ENCODE data around the gene AFF3. TPM values are rescaled to one million over a fixed set of nuclear protein-coding genes. Genes with fewer than 3 reads are reported as not detected.

The AFF3 gene
- total and polyA plus RNA-seq, 2 experiments from 2014 or later: 7.3 to 7.8 TPM

GRCh38 chr2:99842451-99842850 lies 299.9 kb downstream of the AFF3 start:
- no peaks in the 10 kb centered on the region for H3K4me1 ChIP-seq (ENCODE audit: insufficient read depth)
- H2AFZ ChIP-seq: no peak overlapping the region
- H3K4me3 ChIP-seq: no peak overlapping the region
- H3K36me3 ChIP-seq (replicated peaks; ENCODE audit: insufficient read depth, low read depth): no peaks in the 10 kb centered on the region
- no peaks in the 10 kb centered on the region for H3K9me3 ChIP-seq (ENCODE audit: low read depth)
- no peak for DNase-seq (ENCODE audit: low spot score)
- no peak overlapping the region for H3K27ac ChIP-seq
- H4K20me1 ChIP-seq (ENCODE audit: insufficient read depth, poor library complexity, severe bottlenecking): no peaks in the 10 kb centered on the region
- H3K27me3 ChIP-seq: no peaks in the 10 kb centered on the region
- H3K79me2 ChIP-seq: no peaks in the 10 kb centered on the region
- 89% methylated on average over 4 of the region's 4 CpGs for WGBS (ENCODE audit: low lambda C conversion rate, missing lambda C conversion rate)
- H3K9me2 ChIP-seq (replicated peaks; ENCODE audit: insufficient read depth): no peaks in the 10 kb centered on the region
- no peak for TF ChIP-seq EZH2phosphoT487 (IDR thresholded peaks at IDR 0.05; ENCODE audit: low read depth, severe bottlenecking, unreplicated experiment)
- TF ChIP-seq CTCF (IDR thresholded peaks at IDR 0.05; ENCODE audit: poor library complexity): no peak
- no peak for TF ChIP-seq EZH2 (IDR thresholded peaks at IDR 0.05; ENCODE audit: borderline replicate concordance)
- no peak overlapping the region for H3K4me2 ChIP-seq

GRCh38 chr2:99841749-99842148 lies 300.6 kb downstream of the AFF3 start:
- Histone ChIP-seq H3K4me3 (no peak overlapping the region), H4K20me1 (ENCODE audit: insufficient read depth, poor library complexity, severe bottlenecking) (no peaks in the 10 kb centered on the region), H3K4me1 (ENCODE audit: insufficient read depth) (no peaks in the 10 kb centered on the region), H3K27me3 (no peaks in the 10 kb centered on the region), H3K9me3 (ENCODE audit: low read depth) (no peaks in the 10 kb centered on the region), H3K36me3 (replicated peaks; ENCODE audit: insufficient read depth, low read depth) (no peaks in the 10 kb centered on the region), H3K79me2 (no peaks in the 10 kb centered on the region), H2AFZ (no peak overlapping the region), H3K4me2 (no peak overlapping the region), H3K9me2 (replicated peaks; ENCODE audit: insufficient read depth) (no peaks in the 10 kb centered on the region), H3K27ac (no peak overlapping the region)
- DNase-seq (ENCODE audit: low spot score): no peak
- 70% methylated on average over 3 of the region's 3 CpGs for WGBS (ENCODE audit: low lambda C conversion rate, missing lambda C conversion rate)
- TF ChIP-seq EZH2phosphoT487 (IDR thresholded peaks at IDR 0.05; ENCODE audit: low read depth, severe bottlenecking, unreplicated experiment) (no peak), CTCF (IDR thresholded peaks at IDR 0.05; ENCODE audit: poor library complexity) (no peak), EZH2 (IDR thresholded peaks at IDR 0.05; ENCODE audit: borderline replicate concordance) (no peak)

GRCh38 chr2:99840831-99841230 lies 301.6 kb downstream of the AFF3 start:
- Histone ChIP-seq H3K4me3 (no peak overlapping the region), H4K20me1 (ENCODE audit: insufficient read depth, poor library complexity, severe bottlenecking) (no peaks in the 10 kb centered on the region), H3K9me2 (replicated peaks; ENCODE audit: insufficient read depth) (no peaks in the 10 kb centered on the region), H3K79me2 (no peaks in the 10 kb centered on the region), H3K4me2 (no peak overlapping the region), H3K4me1 (ENCODE audit: insufficient read depth) (no peaks in the 10 kb centered on the region), H3K9me3 (ENCODE audit: low read depth) (no peaks in the 10 kb centered on the region), H2AFZ (no peak overlapping the region), H3K36me3 (replicated peaks; ENCODE audit: insufficient read depth, low read depth) (no peaks in the 10 kb centered on the region), H3K27ac (no peak overlapping the region), H3K27me3 (no peaks in the 10 kb centered on the region)
- no peak for TF ChIP-seq EZH2 (IDR thresholded peaks at IDR 0.05; ENCODE audit: borderline replicate concordance)
- TF ChIP-seq EZH2phosphoT487 (IDR thresholded peaks at IDR 0.05; ENCODE audit: low read depth, severe bottlenecking, unreplicated experiment): no peak
- no peak for TF ChIP-seq CTCF (IDR thresholded peaks at IDR 0.05; ENCODE audit: poor library complexity)
- 100% methylated on average over 3 of the region's 3 CpGs for WGBS (ENCODE audit: low lambda C conversion rate, missing lambda C conversion rate)
- DNase-seq (ENCODE audit: low spot score): no peak

Data from hepatocyte (in vitro differentiated cells).